Gastrocnemius medialis (tissue), 4 donors: ENCODE results near the gene PATZ1.

Experiments used
- POLR2A ChIP-seq, 2 donors: fragments of 450-650 bp; IDR thresholded peaks; one replicate each; pipeline ENCODE4 v1.6.1; 2017; ENCODE audit warnings: antibody characterized with exemption in 2 of 2, mild to moderate bottlenecking in 2 of 2, moderate library complexity in 2 of 2
- TF ChIP-seq, protein P1 (sequence below), 5 experiments: fragments of 450-650 bp in 3 of 5; fragments of 200-600 bp in 2 of 5; sonication (generic) in 2 of 5; IDR thresholded peaks in 4 of 5; conservative IDR thresholded peaks in 1 of 5; 1 replicate in 4 of 5; 2 replicates in 1 of 5; pipeline ENCODE4 v1.5.1; 2016 to 2019; ENCODE audit warnings: antibody characterized with exemption in 5 of 5, mild to moderate bottlenecking in 3 of 5, moderate library complexity in 3 of 5

DNA sequence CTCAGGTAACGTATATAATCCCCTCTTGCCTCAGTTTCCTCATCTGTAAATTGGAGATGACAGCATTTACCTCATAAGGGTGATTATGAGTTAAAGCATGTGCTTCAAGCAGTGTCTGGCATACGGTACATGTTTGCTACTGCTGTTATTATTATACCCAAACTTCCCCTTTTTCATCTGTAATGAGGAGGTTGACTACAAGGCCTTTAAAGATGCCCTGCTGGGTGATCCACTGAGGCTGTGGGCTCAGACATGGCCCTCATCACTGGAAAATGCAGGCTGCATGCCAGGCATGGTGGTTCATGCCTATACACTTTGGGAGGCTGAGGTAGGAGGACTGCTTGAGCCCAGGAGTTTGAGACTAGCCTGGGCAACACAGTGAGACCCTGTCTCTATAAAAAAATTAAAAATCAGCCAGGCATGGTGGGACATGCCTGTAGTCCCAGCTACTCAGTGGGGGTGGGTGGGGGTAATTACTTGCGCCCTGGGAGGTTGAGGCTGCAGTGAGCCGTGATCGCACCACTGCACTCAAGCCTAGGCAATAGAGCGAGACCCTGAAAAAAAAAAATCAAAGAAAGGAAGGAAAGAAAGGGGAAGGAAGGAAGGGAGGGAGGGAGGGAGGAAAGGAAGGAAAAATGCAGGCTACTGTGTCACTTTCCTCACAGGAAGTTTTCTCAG lies 58.2 kb downstream of the PATZ1 start:
- TF ChIP-seq, protein P1, sequence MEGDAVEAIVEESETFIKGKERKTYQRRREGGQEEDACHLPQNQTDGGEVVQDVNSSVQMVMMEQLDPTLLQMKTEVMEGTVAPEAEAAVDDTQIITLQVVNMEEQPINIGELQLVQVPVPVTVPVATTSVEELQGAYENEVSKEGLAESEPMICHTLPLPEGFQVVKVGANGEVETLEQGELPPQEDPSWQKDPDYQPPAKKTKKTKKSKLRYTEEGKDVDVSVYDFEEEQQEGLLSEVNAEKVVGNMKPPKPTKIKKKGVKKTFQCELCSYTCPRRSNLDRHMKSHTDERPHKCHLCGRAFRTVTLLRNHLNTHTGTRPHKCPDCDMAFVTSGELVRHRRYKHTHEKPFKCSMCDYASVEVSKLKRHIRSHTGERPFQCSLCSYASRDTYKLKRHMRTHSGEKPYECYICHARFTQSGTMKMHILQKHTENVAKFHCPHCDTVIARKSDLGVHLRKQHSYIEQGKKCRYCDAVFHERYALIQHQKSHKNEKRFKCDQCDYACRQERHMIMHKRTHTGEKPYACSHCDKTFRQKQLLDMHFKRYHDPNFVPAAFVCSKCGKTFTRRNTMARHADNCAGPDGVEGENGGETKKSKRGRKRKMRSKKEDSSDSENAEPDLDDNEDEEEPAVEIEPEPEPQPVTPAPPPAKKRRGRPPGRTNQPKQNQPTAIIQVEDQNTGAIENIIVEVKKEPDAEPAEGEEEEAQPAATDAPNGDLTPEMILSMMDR (IDR thresholded peaks at IDR 0.05 in 4 of 5, conservative IDR thresholded peaks at IDR 0.05 in 1 of 5), result no peak
- TF ChIP-seq POLR2A (IDR thresholded peaks at IDR 0.05), result no peak
